ENCODE results near the gene LRP11.

- TF ChIP-seq POLR2AphosphoS5 (IDR thresholded peaks at IDR 0.05) (no peak), POLR2A (IDR thresholded peaks at IDR 0.05) (no peak)
- TF ChIP-seq, protein P1, sequence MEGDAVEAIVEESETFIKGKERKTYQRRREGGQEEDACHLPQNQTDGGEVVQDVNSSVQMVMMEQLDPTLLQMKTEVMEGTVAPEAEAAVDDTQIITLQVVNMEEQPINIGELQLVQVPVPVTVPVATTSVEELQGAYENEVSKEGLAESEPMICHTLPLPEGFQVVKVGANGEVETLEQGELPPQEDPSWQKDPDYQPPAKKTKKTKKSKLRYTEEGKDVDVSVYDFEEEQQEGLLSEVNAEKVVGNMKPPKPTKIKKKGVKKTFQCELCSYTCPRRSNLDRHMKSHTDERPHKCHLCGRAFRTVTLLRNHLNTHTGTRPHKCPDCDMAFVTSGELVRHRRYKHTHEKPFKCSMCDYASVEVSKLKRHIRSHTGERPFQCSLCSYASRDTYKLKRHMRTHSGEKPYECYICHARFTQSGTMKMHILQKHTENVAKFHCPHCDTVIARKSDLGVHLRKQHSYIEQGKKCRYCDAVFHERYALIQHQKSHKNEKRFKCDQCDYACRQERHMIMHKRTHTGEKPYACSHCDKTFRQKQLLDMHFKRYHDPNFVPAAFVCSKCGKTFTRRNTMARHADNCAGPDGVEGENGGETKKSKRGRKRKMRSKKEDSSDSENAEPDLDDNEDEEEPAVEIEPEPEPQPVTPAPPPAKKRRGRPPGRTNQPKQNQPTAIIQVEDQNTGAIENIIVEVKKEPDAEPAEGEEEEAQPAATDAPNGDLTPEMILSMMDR (IDR thresholded peaks at IDR 0.05) = no peak
These were observed 20.1 kb upstream of the LRP11 start for GRCh38 chr6:149884215-149884614.
